Stimulated activated CD8-positive, alpha-beta memory T cell treated with anti-CD3 and anti-CD28 coated beads, Interleukin-15, amount 100 ng/mL, for 24 hours (primary cell): ENCODE measurements around the gene TUBB6.

Source experiments
- DNase-seq: peaks from one replicate; pipeline ENCODE4 v3.0.0-alpha.2; 2020; ENCODE audit warnings: low read depth

The TUBB6 gene

GRCh38 chr18:12291161-12291560 is 16.9 kb upstream of the TUBB6 start:
- DNase-seq: no peak

- no peak for DNase-seq
Observed at GRCh38 chr18:12291690-12292089, 16.4 kb upstream of the TUBB6 start.

- no peak for DNase-seq
Observed at GRCh38 chr18:12293831-12294230, 14.2 kb upstream of the TUBB6 start.

- no peak for DNase-seq
Observed at GRCh38 chr18:12295389-12296086, 12.5 kb upstream of the TUBB6 start.

GRCh38 chr18:12296087-12296403 is 12.0 kb upstream of the TUBB6 start:
- no peak for DNase-seq

- no peak for DNase-seq
Observed at GRCh38 chr18:12296457-12296856, 11.6 kb upstream of the TUBB6 start.

- DNase-seq: no peak
Observed at GRCh38 chr18:12299862-12300261, 8.2 kb upstream of the TUBB6 start.

- DNase-seq: no peak
Observed at GRCh38 chr18:12301263-12302005, 6.6 kb upstream of the TUBB6 start.

GRCh38 chr18:12302391-12303147 is 5.5 kb upstream of the TUBB6 start:
- DNase-seq: no peak

- DNase-seq: no peak
Observed at GRCh38 chr18:12304351-12305210, 3.5 kb upstream of the TUBB6 start.

- DNase-seq: no peak
Observed at GRCh38 chr18:12305211-12305610, 2.8 kb upstream of the TUBB6 start.

GRCh38 chr18:12305930-12306629 is 2.0 kb upstream of the TUBB6 start:
- DNase-seq: no peak

- DNase-seq: no peak
Observed at GRCh38 chr18:12306752-12307700, 1.0 kb upstream of the TUBB6 start.

- no peak for DNase-seq
Observed at GRCh38 chr18:12308386-12309100, 502 bp downstream of the TUBB6 start.

- no peak for DNase-seq
Observed at GRCh38 chr18:12309683-12310198, 1.7 kb downstream of the TUBB6 start.

GRCh38 chr18:12310762-12311161 is 2.7 kb downstream of the TUBB6 start:
- DNase-seq: no peak

- no peak for DNase-seq
Observed at GRCh38 chr18:12312976-12313375, 4.9 kb downstream of the TUBB6 start.

- no peak for DNase-seq
Observed at GRCh38 chr18:12313530-12314245, 5.6 kb downstream of the TUBB6 start.
